Erythroblast (primary cell): ENCODE results near the gene DGKQ.

Source experiments
- GATA1 ChIP-seq: IDR thresholded peaks from 2 replicates; pipeline ENCODE4 v1.6.1; 2011; ENCODE audit warnings: low read depth, mild to moderate bottlenecking, control low read depth, low read length, moderate library complexity
- POLR2A ChIP-seq: IDR thresholded peaks from 2 replicates; pipeline ENCODE4 v1.6.1; 2011; ENCODE audit warnings: mild to moderate bottlenecking, low read length

- no peak for TF ChIP-seq POLR2A
- no peak for TF ChIP-seq GATA1
These were observed 44.1 kb downstream of the DGKQ start for GRCh38 chr4:929096-929765.
